Heart left ventricle (tissue), 16 donors: ENCODE measurements around the gene MAP3K5. TPM values are rescaled to one million over a fixed set of nuclear protein-coding genes. Genes with fewer than 3 reads are reported as not detected.

Experiments used
- ATAC-seq, 4 donors: fragments of 200-7000 bp; cut with Tn5 transposase; one replicate each; pipeline ENCODE4 v1.9.1; 2020 to 2022; ENCODE audit warnings: moderate library complexity in 4 of 4, mild to moderate bottlenecking in 3 of 4, moderate number of reproducible peaks in 1 of 4
- DNase-seq, 5 donors: peaks; one replicate each; pipeline ENCODE4 v3.0.0-alpha.2; 2020
- H3K27ac ChIP-seq, 12 donors: fragments of 200-600 bp; sonication (generic) in 4 of 12; one replicate each; pipeline versions ENCODE4 v1.5.0 to v1.8.0; 2016 to 2022; ENCODE audit warnings: mild to moderate bottlenecking in 2 of 12
- H3K27me3 ChIP-seq, 9 donors: fragments of 200-600 bp; sonication (generic) in 2 of 9; one replicate each; pipeline versions ENCODE4 v1.5.1 to v1.8.0; 2016 to 2022; ENCODE audit warnings: mild to moderate bottlenecking in 3 of 9
- H3K36me3 ChIP-seq, 9 donors: fragments of 200-600 bp; sonication (generic) in 2 of 9; one replicate each; pipeline versions ENCODE4 v1.5.0 to v1.8.0; 2018 to 2022; ENCODE audit warnings: mild to moderate bottlenecking in 2 of 9
- H3K4me1 ChIP-seq, 12 donors: fragments of 200-600 bp; sonication (generic) in 4 of 12; one replicate each; pipeline versions ENCODE4 v1.5.0 to v1.8.0; 2016 to 2022; ENCODE audit warnings: mild to moderate bottlenecking in 3 of 12
- H3K4me3 ChIP-seq, 12 donors: fragments of 200-600 bp; sonication (generic) in 4 of 12; one replicate each; pipeline versions ENCODE4 v1.5.0 to v1.8.0; 2017 to 2022; ENCODE audit warnings: mild to moderate bottlenecking in 9 of 12, moderate library complexity in 4 of 12
- H3K9me3 ChIP-seq, 12 donors: fragments of 200-600 bp; sonication (generic) in 4 of 12; one replicate each; pipeline versions ENCODE4 v1.5.0 to v1.8.0; 2016 to 2022; ENCODE audit warnings: mild to moderate bottlenecking in 1 of 12
- CTCF ChIP-seq, 12 donors: fragments of 200-600 bp; sonication (generic) in 4 of 12; IDR thresholded peaks; one replicate each; pipeline versions ENCODE4 v1.5.0 to v1.8.0; 2018 to 2022; ENCODE audit warnings: antibody characterized with exemption in 12 of 12, mild to moderate bottlenecking in 5 of 12
- POLR2A ChIP-seq, 2 donors: fragments of 450-650 bp; IDR thresholded peaks; one replicate each; pipeline ENCODE4 v1.6.1; 2017; ENCODE audit warnings: antibody characterized with exemption in 2 of 2, mild to moderate bottlenecking in 2 of 2, moderate library complexity in 2 of 2
- WGBS, 4 donors: extraction: QIAGEN DNeasy Blood & Tissue Kit in 2 of 4; methylation state at CpG; one replicate each; pipeline versions ENCODE4 v1.1.5 to v1.1.7; 2013 to 2018; 5-methylcytosine and 5-hydroxymethylcytosine counted together
- intact Hi-C, 10 donors: fragments of 100-400 bp; cut with DNase I; formaldehyde crosslinking; loops; one replicate each; pipeline versions ENCODE4 v1.11.1 to v1.14.2; 2022
- polyA plus RNA-seq, 2 donors: library from polyadenylated mRNA; stranded (reverse); fragments of 200-250 nt; gene quantifications; one replicate each; pipeline ENCODE4 v1.2.3, GENCODE V29; 2013
- total RNA-seq, 9 donors: library from RNA; depleted of rRNA in 2 of 9; stranded (reverse); fragments of >200 nt in 2 of 9; fragmentation: NEBNext Ultra II Directional in 3 of 9; extraction: Animal tissue kit (Norgen Biotek cat#: 25700) in 3 of 9; gene quantifications; one replicate each; pipeline versions ENCODE4 v1.1.0 to v1.2.4, GENCODE V29; 2016 to 2023
- donor health status: ischemic (EF 13 %, LVEDD 7.1; RV severe dilation, severe dysfunction).
- donor health status: healthy with polysubstance abuse.
- donor health status: DM: no; HTN: yes; CAD: no.
- donor health status: DM: no; HTN: no; CAD: no.
- donor health status: ischemic (EF 25% LVEDD 6.9; RV normal size, moderate dysfunction).
- donor health status: ischemic (EF 25% LVEDD 5.7; RV mildly dilated, moderate dysfunction).
- donor health status: healthy.
- donor health status: DM: yes; HTN: yes; CAD: no.
- donor health status: ischemic (EF 35%, LVEDD 5.7; RV mildly dilated, moderate dysfunction).
- donor health status: nonischemic (EF 11% LVEDD 7.7; RV severe dilation, severe dysfunction).
- donor health status: DM: yes; HTN: yes; CAD: no.
- donor health status: PGD.
- donor health status: ischemic (EF 29% LVEDD 5.4; RV normal size, mild dysfunction).
- donor health status: nonischemic (EF 23%, LVEDD 6.1; RV moderate dilation, normal function).

Gene MAP3K5
- total and polyA plus RNA-seq, 11 donors: 7.1 to 34.1 (median 27.8) TPM

GRCh38 chr6:136783495-136784270 lies 8.6 kb downstream of the MAP3K5 start:
- WGBS, 4 donors: 62 to 72% (median 66%) methylated on average over 9 of the region's 9 CpGs
- no peaks in the 10 kb centered on the region for H3K9me3 ChIP-seq
- peak overlapping the region in 7 of 12 donors; percentile 4 to 50 (median 21) for H3K4me3 ChIP-seq
- peak overlapping the region in 10 of 12 donors; percentile 1 to 84 (median 16) for H3K27ac ChIP-seq
- H3K36me3 ChIP-seq: no peaks in the 10 kb centered on the region
- intact Hi-C loops: loop anchor here in 2 of 10 donors (10.0 kb wide), 1 partner anchor 69 kb away; no protein-coding TSS in a partner anchor
- no peaks in the 10 kb centered on the region for H3K27me3 ChIP-seq
- no peak for TF ChIP-seq POLR2A (IDR thresholded peaks at IDR 0.05)
- no peak for TF ChIP-seq CTCF (IDR thresholded peaks at IDR 0.05)
- peak in 4 of 5 donors; percentile 35 to 51 (median 42) for DNase-seq
- ATAC-seq: peak in 3 of 4 donors; percentile 49 to 78 (median 71)
- peaks cover 2 to 83% (median 63%) of the 10 kb centered on the region in 12 donors for H3K4me1 ChIP-seq

GRCh38 chr6:136783021-136783420 lies 9.3 kb downstream of the MAP3K5 start:
- Histone ChIP-seq H3K9me3 (no peaks in the 10 kb centered on the region), H3K36me3 (no peaks in the 10 kb centered on the region), H3K4me3 (no peak overlapping the region), H3K27ac (peak overlapping the region in 2 of 12 donors; percentile 25 to 84), H3K4me1 (peaks cover 2 to 82% (median 57%) of the 10 kb centered on the region in 12 donors), H3K27me3 (no peaks in the 10 kb centered on the region)
- 74 to 91% (median 85%) methylated on average over 6 of the region's 6 CpGs for WGBS, 4 donors
- TF ChIP-seq POLR2A (IDR thresholded peaks at IDR 0.05): no peak
- no peak for TF ChIP-seq CTCF (IDR thresholded peaks at IDR 0.05)
- no peak for ATAC-seq
- intact Hi-C loops: loop anchor here in 2 of 10 donors (10.0 kb wide), 1 partner anchor 68 kb away; no protein-coding TSS in a partner anchor
- no peak for DNase-seq

- ATAC-seq (no peak), DNase-seq (no peak)
- Histone ChIP-seq H3K4me3 (no peak overlapping the region), H3K36me3 (no peaks in the 10 kb centered on the region), H3K27ac (peak overlapping the region in 2 of 12 donors; percentile 21 to 84), H3K27me3 (no peaks in the 10 kb centered on the region), H3K4me1 (peaks cover 2 to 80% (median 58%) of the 10 kb centered on the region in 12 donors), H3K9me3 (no peaks in the 10 kb centered on the region)
- 68 to 82% (median 80%) methylated on average over 1 of the region's 1 CpG for WGBS, 4 donors
- no peak for TF ChIP-seq CTCF (IDR thresholded peaks at IDR 0.05)
- TF ChIP-seq POLR2A (IDR thresholded peaks at IDR 0.05): no peak
- intact Hi-C loops: loop anchor here in 2 of 10 donors (10.0 kb wide), 1 partner anchor 67 kb away; no protein-coding TSS in a partner anchor
Measured at GRCh38 chr6:136782021-136782770, 10.1 kb downstream of the MAP3K5 start.

GRCh38 chr6:136780972-136781371 lies 11.3 kb downstream of the MAP3K5 start:
- TF ChIP-seq POLR2A (IDR thresholded peaks at IDR 0.05): no peak
- no peak for TF ChIP-seq CTCF (IDR thresholded peaks at IDR 0.05)
- Histone ChIP-seq H3K4me3 (no peak overlapping the region), H3K27me3 (no peaks in the 10 kb centered on the region), H3K27ac (no peak overlapping the region), H3K9me3 (no peaks in the 10 kb centered on the region), H3K4me1 (peaks cover 2 to 68% (median 50%) of the 10 kb centered on the region in 12 donors), H3K36me3 (no peaks in the 10 kb centered on the region)
- ATAC-seq: no peak
- intact Hi-C loops: loop anchor here in 2 of 10 donors (10.0 kb wide), 1 partner anchor 66 kb away; no protein-coding TSS in a partner anchor
- WGBS, 4 donors: 91 to 95% (median 94%) methylated on average over 3 of the region's 3 CpGs
- no peak for DNase-seq
